GM12878 (cell line): Measurements from ENCODE around the gene GREB1. TPM values are rescaled to one million over a fixed set of nuclear protein-coding genes. Genes with fewer than 3 reads are reported as not detected.

Experiments
- ATAC-seq: fragments of 200-7000 bp; cut with Tn5 transposase; 3 replicates; pipeline ENCODE4 v1.9.1; 2020; ENCODE audit warnings: mild to moderate bottlenecking, moderate library complexity
- BruUV-seq: library from RNA; stranded (reverse); fragments of 400-500 nt; replicated peaks from 2 replicates; lab custom pipeline; 2021; lab: Mats Ljungman, UMichigan
- CTCF ChIA-PET: fragments of 300-600 bp; sonication (Branson Sonifier 250); formaldehyde crosslinking; extraction: SDS; loops from one replicate; lab custom pipeline; 2021; ENCODE audit warnings: inconsistent platforms; lab: Yijun Ruan, JAX
- POLR2A ChIA-PET: fragments of 350-600 bp; formaldehyde crosslinking; extraction: SDS; loops from one replicate; lab custom pipeline; 2021; ENCODE audit warnings: inconsistent platforms; lab: Charles Lee
- RAD21 ChIA-PET: fragments of 300-600 bp; sonication (Branson Sonifier 250); formaldehyde crosslinking; loops from one replicate; lab custom pipeline; 2023; ENCODE audit warnings: antibody characterized with exemption; ENCODE audit not compliant: unreplicated experiment; lab: Charles Lee
- SMC1A ChIA-PET: fragments of 300-600 bp; sonication (Branson Sonifier 250); formaldehyde crosslinking; loops from one replicate; lab custom pipeline; 2023; ENCODE audit not compliant: unreplicated experiment, uncharacterized antibody; lab: Charles Lee
- DNase-seq: peaks from one replicate; pipeline ENCODE4 v3.0.0-alpha.2; 2011; ENCODE audit warnings: low read depth, low spot score
- FAIRE-seq: peaks from 3 replicates; lab custom pipeline; 2011; peaks lifted over from hg19 to GRCh38; lab: Jason Lieb, UNC
- H2AFZ ChIP-seq: 2 replicates; pipeline ENCODE4 v1.6.0; 2011; ENCODE audit warnings: low read depth, low read length, control low read depth; ENCODE audit not compliant: control insufficient read depth
- H3K27ac ChIP-seq: 2 replicates; pipeline ENCODE4 v1.5.1; 2011; ENCODE audit warnings: control low read depth; ENCODE audit not compliant: control insufficient read depth, insufficient read depth
- H3K27me3 ChIP-seq, 2 experiments: replicated peaks in 1 of 2; 2 replicates each; pipeline versions ENCODE4 v1.6.0 to v1.6.1; 2011; ENCODE audit warnings: low read length in 1 of 2; ENCODE audit not compliant: control insufficient read depth in 2 of 2, insufficient read depth in 2 of 2
- H3K36me3 ChIP-seq, 2 experiments: 2 replicates each; pipeline ENCODE4 v1.5.1; 2011; ENCODE audit warnings: low read length in 1 of 2; ENCODE audit not compliant: control insufficient read depth in 2 of 2, insufficient read depth in 2 of 2
- H3K4me1 ChIP-seq: 2 replicates; pipeline ENCODE4 v1.6.1; 2011; ENCODE audit warnings: mild to moderate bottlenecking, low read length, moderate library complexity, mixed read lengths; ENCODE audit not compliant: control insufficient read depth, insufficient read depth
- H3K4me2 ChIP-seq: 2 replicates; pipeline ENCODE4 v1.6.0; 2011; ENCODE audit warnings: control low read depth; ENCODE audit not compliant: control insufficient read depth, insufficient read depth
- H3K4me3 ChIP-seq: fragments of 200-600 bp; sonication (generic); 2 replicates; pipeline ENCODE4 v1.5.1; 2016
- H3K79me2 ChIP-seq: 2 replicates; pipeline ENCODE4 v1.6.0; 2011; ENCODE audit warnings: low read length; ENCODE audit not compliant: control insufficient read depth, insufficient read depth
- H3K9ac ChIP-seq: 2 replicates; pipeline ENCODE4 v1.8.0; 2011; ENCODE audit warnings: low read length, control low read depth, mixed read lengths; ENCODE audit not compliant: control insufficient read depth, insufficient read depth
- H3K9me3 ChIP-seq: replicated peaks from 3 replicates; pipeline ENCODE4 v1.5.1; 2011; ENCODE audit warnings: mild to moderate bottlenecking, low read length; ENCODE audit not compliant: control insufficient read depth, insufficient read depth
- H4K20me1 ChIP-seq: 2 replicates; pipeline ENCODE4 v1.6.0; 2011; ENCODE audit not compliant: control insufficient read depth, insufficient read depth
- CHD4 ChIP-seq: fragments of 200-600 bp; sonication (generic); IDR thresholded peaks from 2 replicates; pipeline ENCODE4 v1.6.1; 2016; ENCODE audit warnings: mild to moderate bottlenecking
- HDAC2 ChIP-seq: fragments of 200-600 bp; sonication (generic); IDR thresholded peaks from 2 replicates; pipeline ENCODE4 v1.6.1; 2017
- NR2F1 ChIP-seq: fragments of 450-650 bp; conservative IDR thresholded peaks from 2 replicates; pipeline ENCODE4 v1.6.1; 2017; ENCODE audit warnings: mild to moderate bottlenecking
- POLR2AphosphoS2 ChIP-seq: IDR thresholded peaks from 2 replicates; pipeline ENCODE4 v1.6.1; 2011; ENCODE audit warnings: low read depth, mild to moderate bottlenecking, low read length, improper control_type of control experiment, moderate library complexity
- TBL1XR1 ChIP-seq: IDR thresholded peaks from 2 replicates; pipeline ENCODE4 v1.6.1; 2012; ENCODE audit warnings: low read depth, low read length, improper control_type of control experiment
- TCF7 ChIP-seq: IDR thresholded peaks from 2 replicates; pipeline ENCODE4 v1.6.1; 2014; ENCODE audit warnings: antibody characterized with exemption, borderline replicate concordance
- ZNF274 ChIP-seq: IDR thresholded peaks from one replicate; pipeline ENCODE4 v1.8.0; 2011; ENCODE audit not compliant: insufficient read length, insufficient read depth
- WGBS: methylation state at CpG from one replicate; pipeline ENCODE4 v1.1.6; 2016; ENCODE audit warnings: low lambda C conversion rate; ENCODE audit not compliant: insufficient replicate concordance, insufficient coverage; ENCODE audit errors: missing lambda C conversion rate; 5-methylcytosine and 5-hydroxymethylcytosine counted together
- in situ Hi-C: fragments of 300-500 bp; cut with MboI; formaldehyde crosslinking; loops from 9 replicates; pipeline ENCODE4 v1.14.3; 2018; ENCODE audit warnings: mixed read lengths
- intact Hi-C: fragments of 100-400 bp; cut with micrococcal nuclease; formaldehyde crosslinking; loops from one replicate; pipeline ENCODE4 v1.14.2; 2022; ENCODE audit not compliant: unreplicated experiment
- polyA plus RNA-seq, 11 experiments: library from polyadenylated mRNA; depleted of rRNA in 4 of 11; unstranded in 6 of 11; stranded (reverse) in 5 of 11; fragments of >200 nt; fragmentation: Nextera tagmentation in 4 of 11; fragmentation: Illumina TruSeq in 1 of 11; extraction: Ambion mirVana in 4 of 11; extraction: Trizol in 1 of 11; gene quantifications; 1 replicate in 1 of 11; 2 replicates in 10 of 11; pipeline versions ENCODE4 v1.2.1 to v1.2.3, GENCODE V29; 2011 to 2016; ENCODE audit warnings: inconsistent platforms in 2 of 11, missing spikeins in 2 of 11, low read depth in 1 of 11
- total RNA-seq, 4 experiments: library from RNA; depleted of rRNA in 3 of 4; stranded (reverse); fragments of >200 nt in 3 of 4; fragmentation: Illumina TruSeq in 1 of 4; extraction: Trizol in 1 of 4; gene quantifications; 2 replicates each; pipeline versions ENCODE4 v1.2.1 to v1.2.3, GENCODE V29; 2013 to 2021
- TF ChIP-seq, protein P1 (sequence below): fragments of 450-650 bp; IDR thresholded peaks from 2 replicates; pipeline ENCODE4 v1.6.1; 2017; ENCODE audit warnings: borderline replicate concordance
- TF ChIP-seq, protein P2 (sequence below): fragments of 450-650 bp; IDR thresholded peaks from 2 replicates; pipeline ENCODE4 v1.6.1; 2016; ENCODE audit warnings: mild to moderate bottlenecking
- TF ChIP-seq, protein P3 (sequence below): IDR thresholded peaks from 2 replicates; pipeline ENCODE4 v1.6.1; 2012; ENCODE audit warnings: low read length, inconsistent platforms

GREB1 gene
- total and polyA plus RNA-seq, 10 of the 15 experiments (the other 5 are each of a cell fraction or from before 2014, with no cell fraction given) = 0.09 to 2.1 (median 0.37) TPM; not detected in 1

DNA sequence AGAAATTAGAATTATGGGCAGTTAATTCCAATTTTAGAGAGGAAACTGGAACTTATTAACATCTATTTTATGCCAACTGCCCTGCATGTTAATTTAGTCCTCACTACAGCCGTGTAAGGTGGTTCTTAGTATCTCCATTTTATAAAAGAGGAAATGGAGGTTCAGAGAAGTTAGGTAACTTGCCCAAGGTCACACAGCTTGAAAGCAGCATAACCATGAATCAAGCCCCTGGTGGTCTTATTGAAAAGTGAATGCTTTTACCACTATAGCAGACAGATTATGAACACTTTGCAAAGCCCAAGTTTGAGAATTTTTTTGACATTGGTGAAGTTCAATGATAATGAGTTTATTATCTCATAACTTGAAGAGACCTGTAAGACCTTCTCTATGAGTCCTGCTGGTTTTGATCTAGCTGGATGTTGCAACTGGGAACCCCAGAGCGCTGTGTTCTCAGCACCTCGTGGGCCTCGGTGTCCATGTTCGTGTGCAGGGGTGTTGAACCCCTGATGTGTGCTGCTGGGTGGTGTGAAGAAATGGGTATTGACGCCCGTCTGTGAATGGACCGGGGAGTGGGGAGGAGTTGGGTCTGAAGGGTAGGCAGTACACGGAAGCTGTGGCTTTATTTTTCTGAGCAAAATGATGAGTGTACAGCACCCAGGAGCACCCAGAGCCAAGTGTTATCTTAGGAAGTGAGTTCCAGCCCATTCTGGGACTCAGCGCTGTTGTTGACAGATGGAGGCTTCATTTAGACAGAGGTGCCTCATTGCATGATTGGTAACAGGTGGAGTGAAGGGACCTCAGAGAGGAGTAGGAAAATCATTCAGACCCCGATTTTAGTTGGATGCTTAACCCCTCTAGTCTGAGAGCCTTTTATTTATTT lies 9.7 kb downstream of the GREB1 start:
- CTCF ChIA-PET = no interaction called here
- no peak for DNase-seq
- 51% methylated on average over 11 of the region's 11 CpGs for WGBS
- BruUV-seq = no TSS peak
- no peak for TF ChIP-seq NR2F1
- TF ChIP-seq TBL1XR1 = no peak
- no peak for TF ChIP-seq ZNF274
- TF ChIP-seq CHD4 = no peak
- TF ChIP-seq TCF7 = no peak
- no peak for TF ChIP-seq POLR2AphosphoS2
- TF ChIP-seq, protein P1, sequence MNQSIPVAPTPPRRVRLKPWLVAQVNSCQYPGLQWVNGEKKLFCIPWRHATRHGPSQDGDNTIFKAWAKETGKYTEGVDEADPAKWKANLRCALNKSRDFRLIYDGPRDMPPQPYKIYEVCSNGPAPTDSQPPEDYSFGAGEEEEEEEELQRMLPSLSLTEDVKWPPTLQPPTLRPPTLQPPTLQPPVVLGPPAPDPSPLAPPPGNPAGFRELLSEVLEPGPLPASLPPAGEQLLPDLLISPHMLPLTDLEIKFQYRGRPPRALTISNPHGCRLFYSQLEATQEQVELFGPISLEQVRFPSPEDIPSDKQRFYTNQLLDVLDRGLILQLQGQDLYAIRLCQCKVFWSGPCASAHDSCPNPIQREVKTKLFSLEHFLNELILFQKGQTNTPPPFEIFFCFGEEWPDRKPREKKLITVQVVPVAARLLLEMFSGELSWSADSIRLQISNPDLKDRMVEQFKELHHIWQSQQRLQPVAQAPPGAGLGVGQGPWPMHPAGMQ = no peak
- TF ChIP-seq, protein P2, sequence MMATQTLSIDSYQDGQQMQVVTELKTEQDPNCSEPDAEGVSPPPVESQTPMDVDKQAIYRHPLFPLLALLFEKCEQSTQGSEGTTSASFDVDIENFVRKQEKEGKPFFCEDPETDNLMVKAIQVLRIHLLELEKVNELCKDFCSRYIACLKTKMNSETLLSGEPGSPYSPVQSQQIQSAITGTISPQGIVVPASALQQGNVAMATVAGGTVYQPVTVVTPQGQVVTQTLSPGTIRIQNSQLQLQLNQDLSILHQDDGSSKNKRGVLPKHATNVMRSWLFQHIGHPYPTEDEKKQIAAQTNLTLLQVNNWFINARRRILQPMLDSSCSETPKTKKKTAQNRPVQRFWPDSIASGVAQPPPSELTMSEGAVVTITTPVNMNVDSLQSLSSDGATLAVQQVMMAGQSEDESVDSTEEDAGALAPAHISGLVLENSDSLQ = no peak
- no peak for TF ChIP-seq HDAC2
- TF ChIP-seq, protein P3, sequence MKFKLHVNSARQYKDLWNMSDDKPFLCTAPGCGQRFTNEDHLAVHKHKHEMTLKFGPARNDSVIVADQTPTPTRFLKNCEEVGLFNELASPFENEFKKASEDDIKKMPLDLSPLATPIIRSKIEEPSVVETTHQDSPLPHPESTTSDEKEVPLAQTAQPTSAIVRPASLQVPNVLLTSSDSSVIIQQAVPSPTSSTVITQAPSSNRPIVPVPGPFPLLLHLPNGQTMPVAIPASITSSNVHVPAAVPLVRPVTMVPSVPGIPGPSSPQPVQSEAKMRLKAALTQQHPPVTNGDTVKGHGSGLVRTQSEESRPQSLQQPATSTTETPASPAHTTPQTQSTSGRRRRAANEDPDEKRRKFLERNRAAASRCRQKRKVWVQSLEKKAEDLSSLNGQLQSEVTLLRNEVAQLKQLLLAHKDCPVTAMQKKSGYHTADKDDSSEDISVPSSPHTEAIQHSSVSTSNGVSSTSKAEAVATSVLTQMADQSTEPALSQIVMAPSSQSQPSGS = no peak
- H3K79me2 ChIP-seq = no peaks in the 10 kb centered on the region
- no peaks in the 10 kb centered on the region for H3K36me3 ChIP-seq
- no peaks in the 10 kb centered on the region for H4K20me1 ChIP-seq
- no peak for ATAC-seq
- RAD21 ChIA-PET = no interaction called here
- H3K9me3 ChIP-seq = no peaks in the 10 kb centered on the region
- intact Hi-C loops (no loop called here), in situ Hi-C loops (no loop called here)
- no peak overlapping the region for H3K27ac ChIP-seq
- H3K4me2 ChIP-seq = no peak overlapping the region
- H3K4me1 ChIP-seq = no peaks in the 10 kb centered on the region; the same call in 1 of the 2 replicates
- no peak overlapping the region for H3K4me3 ChIP-seq
- no peak overlapping the region for H2AFZ ChIP-seq
- SMC1A ChIA-PET = no interaction called here
- FAIRE-seq = no peak
- POLR2A ChIA-PET = no interaction called here
- no peak overlapping the region for H3K9ac ChIP-seq
- no peaks in the 10 kb centered on the region for H3K27me3 ChIP-seq
